ENCODE data around the gene PTPRU. TPM values are rescaled to one million over a fixed set of nuclear protein-coding genes. Genes with fewer than 3 reads are reported as not detected.
"Not testable (repeated sequence)": the region's sequence is repeated elsewhere in the genome, so short reads cannot be mapped to it uniquely, and the experiment has no call there.

Gene PTPRU
- polyA plus RNA-seq, 1 of the 3 experiments (the other 2 are of a cell fraction): 3.5 TPM

DNA sequence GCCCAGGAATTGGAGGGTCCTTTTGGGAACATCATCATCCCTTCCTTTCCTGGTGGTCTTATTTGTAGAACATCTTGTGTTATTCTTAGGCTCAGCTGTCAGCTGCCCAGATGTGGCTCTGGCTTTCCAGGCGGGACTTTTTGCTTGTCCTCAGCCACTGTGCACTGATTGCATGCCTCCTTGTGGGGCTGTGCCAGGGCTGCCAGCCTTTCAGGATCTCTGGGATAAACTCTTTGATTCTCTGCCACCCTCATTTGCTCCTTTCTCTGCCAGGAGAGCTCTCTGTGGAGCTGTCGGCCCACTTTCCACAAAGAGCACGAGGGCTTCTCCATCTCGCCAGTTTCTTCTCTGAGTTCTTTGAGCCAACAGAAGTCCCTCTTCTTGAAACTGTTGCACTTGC, 63.1 kb downstream of the PTPRU start:
- ChIA-PET POLR2A (interaction anchor here (1.1 kb wide), 1 partner anchor 9 kb away, joined by 3 read pairs; no protein-coding TSS in a partner anchor), CTCF (interaction anchor here (1.3 kb wide), 1 partner anchor 14 kb away, joined by 3 read pairs; no protein-coding TSS in a partner anchor)
- Histone ChIP-seq H3K9ac (no peak overlapping the region), H3K36me3 (replicated peaks in 1 of 2; ENCODE audit: control insufficient read depth in 1 of 2, insufficient read depth in 2 of 2, low read length in 1 of 2) (no peaks in the 10 kb centered on the region), H3K9me2 (no peaks in the 10 kb centered on the region), H3K79me2 (ENCODE audit: insufficient read depth) (no peaks in the 10 kb centered on the region), H3K27ac (ENCODE audit: low read depth in 2 of 2, low read length in 1 of 2) (no peak overlapping the region), H3K27me3 (ENCODE audit: insufficient read depth) (no peaks in the 10 kb centered on the region), H3K4me1 (ENCODE audit: control insufficient read depth in 1 of 2, insufficient read depth in 2 of 2, low read depth in 1 of 2, low read length in 1 of 2) (no peaks in the 10 kb centered on the region), H3F3A (replicated peaks; ENCODE audit: insufficient read depth) (no peaks in the 10 kb centered on the region), H3K4me2 (no peak overlapping the region), H3K9me3 (no peaks in the 10 kb centered on the region), H2AFZ (ENCODE audit: low read depth) (no peak overlapping the region), H3K4me3 (ENCODE audit: low read depth in 2 of 2, low read length in 1 of 2) (no peak overlapping the region), H4K20me1 (ENCODE audit: insufficient read depth) (no peaks in the 10 kb centered on the region)
- WGBS (ENCODE audit: low lambda C conversion rate): 72% methylated on average over 4 of the region's 4 CpGs
- DNase-seq: no peak
- TF ChIP-seq, protein P1, sequence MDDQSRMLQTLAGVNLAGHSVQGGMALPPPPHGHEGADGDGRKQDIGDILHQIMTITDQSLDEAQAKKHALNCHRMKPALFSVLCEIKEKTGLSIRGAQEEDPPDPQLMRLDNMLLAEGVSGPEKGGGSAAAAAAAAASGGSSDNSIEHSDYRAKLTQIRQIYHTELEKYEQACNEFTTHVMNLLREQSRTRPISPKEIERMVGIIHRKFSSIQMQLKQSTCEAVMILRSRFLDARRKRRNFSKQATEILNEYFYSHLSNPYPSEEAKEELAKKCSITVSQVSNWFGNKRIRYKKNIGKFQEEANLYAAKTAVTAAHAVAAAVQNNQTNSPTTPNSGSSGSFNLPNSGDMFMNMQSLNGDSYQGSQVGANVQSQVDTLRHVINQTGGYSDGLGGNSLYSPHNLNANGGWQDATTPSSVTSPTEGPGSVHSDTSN (IDR thresholded peaks at IDR 0.05): no peak
- no peak for TF ChIP-seq EP300 (IDR thresholded peaks at IDR 0.05; ENCODE audit: borderline replicate concordance in 1 of 2, low read depth in 1 of 2, low read length in 1 of 2)
- no peak for TF ChIP-seq MXI1 (IDR thresholded peaks at IDR 0.05; ENCODE audit: low read depth, low read length)
- no peak for TF ChIP-seq GABPA (IDR thresholded peaks at IDR 0.05; ENCODE audit: low read depth)
- no peak for TF ChIP-seq MEF2A (IDR thresholded peaks at IDR 0.05; ENCODE audit: borderline replicate concordance, low read depth)
- no peak for TF ChIP-seq TEAD4 (IDR thresholded peaks at IDR 0.05; ENCODE audit: borderline replicate concordance, insufficient read depth)
- no peak for TF ChIP-seq EZH2phosphoT487 (IDR thresholded peaks at IDR 0.05; ENCODE audit: borderline replicate concordance, low read depth)
- no peak for TF ChIP-seq RAD21 (IDR thresholded peaks at IDR 0.05; ENCODE audit: low read length)
- no peak for TF ChIP-seq ELF1 (IDR thresholded peaks at IDR 0.05)
- no peak for TF ChIP-seq JUND (IDR thresholded peaks at IDR 0.05)
- TF ChIP-seq SMC3 (IDR thresholded peaks at IDR 0.05; ENCODE audit: low read depth, low read length): no peak
- TF ChIP-seq TCF12 (IDR thresholded peaks at IDR 0.05): no peak
- TF ChIP-seq RXRA (IDR thresholded peaks at IDR 0.05; ENCODE audit: borderline replicate concordance, low read depth): no peak
- no peak for TF ChIP-seq NRF1 (IDR thresholded peaks at IDR 0.05; ENCODE audit: low read depth, low read length)
- no peak for TF ChIP-seq YY1 (IDR thresholded peaks at IDR 0.05; ENCODE audit: low read depth)
- TF ChIP-seq NFIC (IDR thresholded peaks at IDR 0.05; ENCODE audit: borderline replicate concordance): no peak
- no peak for TF ChIP-seq REST (IDR thresholded peaks at IDR 0.05; ENCODE audit: low read depth, low read length)
- TF ChIP-seq FOSL2 (IDR thresholded peaks at IDR 0.05; ENCODE audit: borderline replicate concordance, low read depth): no peak

- H3K4me2 ChIP-seq; H3K79me2 ChIP-seq (ENCODE audit: insufficient read depth); H3K4me3 ChIP-seq (ENCODE audit: low read depth in 2 of 2, low read length in 1 of 2); H3K27ac ChIP-seq (ENCODE audit: low read depth in 2 of 2, low read length in 1 of 2); H3K9me3 ChIP-seq; H4K20me1 ChIP-seq (ENCODE audit: insufficient read depth); H3K9ac ChIP-seq; H3K36me3 ChIP-seq (replicated peaks in 1 of 2; ENCODE audit: control insufficient read depth in 1 of 2, insufficient read depth in 2 of 2, low read length in 1 of 2); POLR2A ChIA-PET; H2AFZ ChIP-seq (ENCODE audit: low read depth); H3K4me1 ChIP-seq (ENCODE audit: control insufficient read depth in 1 of 2, insufficient read depth in 2 of 2, low read depth in 1 of 2, low read length in 1 of 2); DNase-seq; H3F3A ChIP-seq (replicated peaks; ENCODE audit: insufficient read depth); H3K27me3 ChIP-seq (ENCODE audit: insufficient read depth); CTCF ChIA-PET; H3K9me2 ChIP-seq: not testable (repeated sequence)
- WGBS (ENCODE audit: low lambda C conversion rate): 85% methylated on average over 6 of the region's 6 CpGs
These were observed 65.4 kb downstream of the PTPRU start for GRCh38 chr1:29301732-29302131.

All from SK-N-SH (cell line).